HG02938 (cell line): ENCODE measurements around the gene SKA2.
"Not testable (repeated sequence)": the region's sequence is repeated elsewhere in the genome, so short reads cannot be mapped to it uniquely, and the experiment has no call there.

Experiments
- ATAC-seq: cut with Tn5 transposase; IDR thresholded peaks from one replicate; pipeline ENCODE4 v1.9.1; 2021; ENCODE audit warnings: mild to moderate bottlenecking, moderate library complexity; ENCODE audit not compliant: unreplicated experiment

The SKA2 gene

GRCh38 chr17:59154721-59155438 lies at the start of gene SKA2:
SKA2 (minus strand) TSS chr17:59155186; CDS start chr17:59155163, 23 bp downstream.
- peak; percentile 78 for ATAC-seq

- no peak for ATAC-seq
Observed at GRCh38 chr17:59202320-59202719, 47.3 kb upstream of the SKA2 start.

GRCh38 chr17:59199398-59199797 lies 44.4 kb upstream of the SKA2 start:
- no peak for ATAC-seq

- no peak for ATAC-seq
Observed at GRCh38 chr17:59193336-59193862, 38.4 kb upstream of the SKA2 start.

GRCh38 chr17:59190806-59191205 lies 35.8 kb upstream of the SKA2 start:
- ATAC-seq: no peak

GRCh38 chr17:59186850-59187249 lies 31.9 kb upstream of the SKA2 start:
- no peak for ATAC-seq

GRCh38 chr17:59185997-59186396 lies 31.0 kb upstream of the SKA2 start:
- ATAC-seq: no peak

GRCh38 chr17:59181481-59181880 lies 26.5 kb upstream of the SKA2 start:
- ATAC-seq: no peak

GRCh38 chr17:59180626-59181025 lies 25.6 kb upstream of the SKA2 start:
- ATAC-seq: no peak

- ATAC-seq: not testable (repeated sequence)
Observed at GRCh38 chr17:59179601-59180000, 24.6 kb upstream of the SKA2 start.

- no peak for ATAC-seq
Observed at GRCh38 chr17:59178266-59178985, 23.4 kb upstream of the SKA2 start.

GRCh38 chr17:59175076-59175475 lies 20.1 kb upstream of the SKA2 start:
- no peak for ATAC-seq

GRCh38 chr17:59174671-59175070 lies 19.7 kb upstream of the SKA2 start:
- ATAC-seq: no peak

GRCh38 chr17:59172436-59173004 lies 17.5 kb upstream of the SKA2 start:
- ATAC-seq: no peak

GRCh38 chr17:59167571-59168001 lies 12.6 kb upstream of the SKA2 start:
- no peak for ATAC-seq

GRCh38 chr17:59165933-59166342 lies 11.0 kb upstream of the SKA2 start:
- no peak for ATAC-seq

GRCh38 chr17:59161477-59161876 lies 6.5 kb upstream of the SKA2 start:
- ATAC-seq: no peak

- no peak for ATAC-seq
Observed at GRCh38 chr17:59160157-59161025, 5.4 kb upstream of the SKA2 start.

- ATAC-seq: peak; percentile 85
Observed at GRCh38 chr17:59155439-59156177, 622 bp upstream of the SKA2 start, which contains the start of gene PRR11. PRR11 (plus strand) TSS chr17:59155746; CDS start chr17:59169753, 14,007 bp downstream.

- ATAC-seq: no peak
Observed at GRCh38 chr17:59154292-59154720, 680 bp downstream of the SKA2 start.
